ENCODE results near the gene SUN5.
"Not testable (repeated sequence)": the region's sequence is repeated elsewhere in the genome, so short reads cannot be mapped to it uniquely, and the experiment has no call there.

SUN5 gene

GRCh38 chr20:32965115-32965514 is 39.1 kb downstream of the SUN5 start:
- no peak for DNase-seq (ENCODE audit: low spot score)

- no peak for DNase-seq (ENCODE audit: low spot score)
These were observed 39.7 kb downstream of the SUN5 start for GRCh38 chr20:32964575-32964974.

GRCh38 chr20:32963176-32963575 is 41.1 kb downstream of the SUN5 start:
- DNase-seq (ENCODE audit: low spot score), result no peak

GRCh38 chr20:32962646-32963045 is 41.6 kb downstream of the SUN5 start:
- not testable (repeated sequence) for DNase-seq (ENCODE audit: low spot score)

GRCh38 chr20:32962053-32962452 is 42.2 kb downstream of the SUN5 start:
- peak; percentile 52 for DNase-seq (ENCODE audit: low spot score)

- DNase-seq (ENCODE audit: low spot score), result no peak
These were observed 43.1 kb downstream of the SUN5 start for GRCh38 chr20:32960849-32961731.

GRCh38 chr20:32960222-32960518 is 44.1 kb downstream of the SUN5 start:
- DNase-seq (ENCODE audit: low spot score), result no peak

- DNase-seq (ENCODE audit: low spot score), result no peak
These were observed 44.6 kb downstream of the SUN5 start for GRCh38 chr20:32959351-32960221.

GRCh38 chr20:32958574-32958973 is 45.7 kb downstream of the SUN5 start:
- no peak for DNase-seq (ENCODE audit: low spot score)

- DNase-seq (ENCODE audit: low spot score), result no peak
These were observed 46.8 kb downstream of the SUN5 start for GRCh38 chr20:32957459-32957858.

- DNase-seq (ENCODE audit: low spot score), result not testable (repeated sequence)
These were observed 53.7 kb downstream of the SUN5 start for GRCh38 chr20:32950539-32950938.

GRCh38 chr20:32946629-32947028 is 57.6 kb downstream of the SUN5 start:
- DNase-seq (ENCODE audit: low spot score), result no peak

GRCh38 chr20:32945710-32946221 is 58.5 kb downstream of the SUN5 start:
- DNase-seq (ENCODE audit: low spot score), result no peak

- DNase-seq (ENCODE audit: low spot score), result no peak
These were observed 60.7 kb downstream of the SUN5 start for GRCh38 chr20:32943490-32944052.

- DNase-seq (ENCODE audit: low spot score), result no peak
These were observed 62.9 kb downstream of the SUN5 start for GRCh38 chr20:32941155-32941885.

- DNase-seq (ENCODE audit: low spot score), result no peak
These were observed 69.7 kb downstream of the SUN5 start for GRCh38 chr20:32934580-32934979.
